ENCODE measurements around the gene SALL3.

DNA sequence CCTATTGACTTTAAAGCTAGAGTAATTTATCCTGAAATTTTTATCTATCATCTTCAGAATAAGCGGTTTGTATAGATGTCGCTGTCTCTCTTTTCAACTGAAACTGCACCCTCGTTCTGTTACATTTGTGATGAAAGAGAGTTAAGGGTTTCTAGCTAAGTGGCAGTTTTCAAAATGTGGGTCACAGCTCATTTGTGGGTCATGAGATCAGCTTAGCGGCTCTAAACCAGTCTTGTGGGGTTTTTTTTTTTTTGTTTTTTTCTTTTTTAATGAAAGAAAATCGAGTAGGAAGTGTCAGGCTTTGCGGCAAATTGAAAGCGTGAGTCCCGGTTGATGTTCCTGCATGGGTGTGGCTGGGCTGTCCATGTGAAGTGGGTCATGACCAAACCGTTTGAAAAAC lies 31.2 kb downstream of the SALL3 start:
- no peak for TF ChIP-seq CTCF (conservative IDR thresholded peaks at IDR 0.05)
- TF ChIP-seq ZFX (IDR thresholded peaks at IDR 0.05), result no peak

Data from C4-2B (cell line).